Measurements from ENCODE around the gene FBXO48.

DNA sequence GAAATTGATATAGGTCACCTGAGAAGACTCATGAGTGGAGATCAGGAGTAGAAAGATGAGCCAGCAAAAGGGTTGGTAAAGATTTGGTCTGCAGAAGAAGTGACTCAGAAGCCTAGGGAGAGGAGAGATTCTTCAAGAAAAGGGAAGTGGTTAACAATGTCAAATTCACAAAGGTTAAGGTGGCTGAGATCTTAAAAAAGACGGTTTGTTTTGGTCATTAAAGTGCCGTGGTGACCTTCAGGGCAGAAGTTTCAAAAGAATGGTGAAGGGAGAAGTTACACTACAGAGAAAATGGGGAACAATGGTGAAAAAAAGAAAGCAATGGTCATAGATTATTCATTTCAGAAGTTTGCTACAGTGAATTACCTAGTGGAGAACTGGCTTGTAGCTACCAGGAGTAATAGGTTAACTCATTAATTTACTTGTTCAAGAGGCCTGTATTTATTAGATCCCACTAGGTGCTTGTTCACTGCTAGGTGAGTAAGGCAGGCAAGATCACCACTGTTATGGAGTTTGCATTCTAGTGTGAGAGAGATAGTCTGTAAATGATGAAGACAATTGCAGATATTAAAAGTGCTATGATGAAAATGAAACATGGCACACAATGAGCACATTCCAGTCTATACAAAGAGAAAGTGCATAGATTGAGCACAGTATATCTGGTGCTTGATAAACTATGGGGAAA lies 43.0 kb downstream of the FBXO48 start:
- TF ChIP-seq, protein P1, sequence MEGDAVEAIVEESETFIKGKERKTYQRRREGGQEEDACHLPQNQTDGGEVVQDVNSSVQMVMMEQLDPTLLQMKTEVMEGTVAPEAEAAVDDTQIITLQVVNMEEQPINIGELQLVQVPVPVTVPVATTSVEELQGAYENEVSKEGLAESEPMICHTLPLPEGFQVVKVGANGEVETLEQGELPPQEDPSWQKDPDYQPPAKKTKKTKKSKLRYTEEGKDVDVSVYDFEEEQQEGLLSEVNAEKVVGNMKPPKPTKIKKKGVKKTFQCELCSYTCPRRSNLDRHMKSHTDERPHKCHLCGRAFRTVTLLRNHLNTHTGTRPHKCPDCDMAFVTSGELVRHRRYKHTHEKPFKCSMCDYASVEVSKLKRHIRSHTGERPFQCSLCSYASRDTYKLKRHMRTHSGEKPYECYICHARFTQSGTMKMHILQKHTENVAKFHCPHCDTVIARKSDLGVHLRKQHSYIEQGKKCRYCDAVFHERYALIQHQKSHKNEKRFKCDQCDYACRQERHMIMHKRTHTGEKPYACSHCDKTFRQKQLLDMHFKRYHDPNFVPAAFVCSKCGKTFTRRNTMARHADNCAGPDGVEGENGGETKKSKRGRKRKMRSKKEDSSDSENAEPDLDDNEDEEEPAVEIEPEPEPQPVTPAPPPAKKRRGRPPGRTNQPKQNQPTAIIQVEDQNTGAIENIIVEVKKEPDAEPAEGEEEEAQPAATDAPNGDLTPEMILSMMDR (IDR thresholded peaks at IDR 0.05) = no peak
- TF ChIP-seq POLR2A (IDR thresholded peaks at IDR 0.05) = no peak

All from right lobe of liver (tissue), 4 donors.